GM21526 (cell line): Measurements from ENCODE around the gene GPSM1.

Experiments
- ATAC-seq: cut with Tn5 transposase; IDR thresholded peaks from one replicate; pipeline ENCODE4 v1.9.1; 2021; ENCODE audit warnings: moderate library complexity; ENCODE audit not compliant: unreplicated experiment, low FRiP score

Gene GPSM1, protein sequence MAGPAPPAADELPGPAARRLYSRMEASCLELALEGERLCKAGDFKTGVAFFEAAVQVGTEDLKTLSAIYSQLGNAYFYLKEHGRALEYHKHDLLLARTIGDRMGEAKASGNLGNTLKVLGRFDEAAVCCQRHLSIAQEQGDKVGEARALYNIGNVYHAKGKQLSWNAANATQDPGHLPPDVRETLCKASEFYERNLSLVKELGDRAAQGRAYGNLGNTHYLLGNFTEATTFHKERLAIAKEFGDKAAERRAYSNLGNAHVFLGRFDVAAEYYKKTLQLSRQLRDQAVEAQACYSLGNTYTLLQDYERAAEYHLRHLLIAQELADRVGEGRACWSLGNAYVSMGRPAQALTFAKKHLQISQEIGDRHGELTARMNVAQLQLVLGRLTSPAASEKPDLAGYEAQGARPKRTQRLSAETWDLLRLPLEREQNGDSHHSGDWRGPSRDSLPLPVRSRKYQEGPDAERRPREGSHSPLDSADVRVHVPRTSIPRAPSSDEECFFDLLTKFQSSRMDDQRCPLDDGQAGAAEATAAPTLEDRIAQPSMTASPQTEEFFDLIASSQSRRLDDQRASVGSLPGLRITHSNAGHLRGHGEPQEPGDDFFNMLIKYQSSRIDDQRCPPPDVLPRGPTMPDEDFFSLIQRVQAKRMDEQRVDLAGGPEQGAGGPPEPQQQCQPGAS

DNA sequence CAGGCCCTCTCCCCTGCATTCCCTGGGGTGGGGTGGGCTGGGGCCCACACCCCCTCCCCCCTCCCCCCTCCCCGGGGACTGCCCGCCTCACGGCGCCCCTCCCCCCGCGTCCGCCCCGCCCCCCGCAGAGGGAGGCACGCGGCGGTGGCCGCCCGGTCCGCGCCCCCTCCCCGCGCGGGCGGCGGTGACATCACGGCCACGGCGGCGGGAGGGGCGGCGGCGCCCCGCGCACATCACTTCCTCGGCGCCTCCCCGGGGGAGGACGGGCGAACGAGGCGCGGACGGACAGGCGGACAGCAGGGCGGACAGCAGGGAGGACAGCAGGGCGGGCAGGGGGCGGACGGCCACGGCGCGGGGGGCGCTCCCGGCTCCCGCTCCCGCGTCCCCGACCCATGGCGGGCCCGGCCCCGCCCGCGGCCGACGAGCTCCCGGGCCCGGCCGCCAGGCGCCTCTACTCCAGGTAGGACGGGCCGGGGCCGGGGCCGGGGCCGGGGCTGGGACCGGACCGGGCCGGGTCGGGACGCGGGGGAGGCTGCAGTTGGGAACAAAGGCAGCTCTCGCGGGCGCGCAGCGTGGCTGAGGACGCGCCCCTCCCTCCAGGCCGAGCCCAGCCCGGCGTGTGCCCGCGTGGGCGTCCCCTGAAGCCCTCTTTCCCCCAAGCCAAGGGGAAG, at the start of gene GPSM1:
TSS of gene GPSM1 (plus strand) at position 236 of the 671 bp plus-strand sequence. CDS start at position 393, 157 bp downstream.
- ATAC-seq, result no peak

DNA sequence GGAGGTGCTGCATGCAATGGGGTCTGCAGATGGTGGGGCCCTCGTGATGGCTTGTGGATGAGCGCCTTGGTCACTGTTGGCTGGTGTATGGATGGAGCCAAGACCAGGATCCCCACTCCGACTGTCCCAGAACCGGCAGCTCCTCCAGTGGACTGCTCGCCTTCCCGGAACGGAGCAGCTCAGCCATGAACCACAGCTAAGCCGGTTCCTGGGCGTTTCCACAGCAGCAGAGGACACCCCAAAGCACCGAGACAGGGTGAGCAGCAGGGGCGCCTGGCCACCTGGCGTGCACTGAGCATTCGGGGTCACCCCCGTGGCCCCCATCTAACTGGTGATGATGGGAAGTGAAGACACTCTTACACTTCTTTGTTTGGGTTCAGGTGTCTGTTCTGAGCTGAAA, 49.6 kb upstream of the GPSM1 start:
- ATAC-seq, result no peak

DNA sequence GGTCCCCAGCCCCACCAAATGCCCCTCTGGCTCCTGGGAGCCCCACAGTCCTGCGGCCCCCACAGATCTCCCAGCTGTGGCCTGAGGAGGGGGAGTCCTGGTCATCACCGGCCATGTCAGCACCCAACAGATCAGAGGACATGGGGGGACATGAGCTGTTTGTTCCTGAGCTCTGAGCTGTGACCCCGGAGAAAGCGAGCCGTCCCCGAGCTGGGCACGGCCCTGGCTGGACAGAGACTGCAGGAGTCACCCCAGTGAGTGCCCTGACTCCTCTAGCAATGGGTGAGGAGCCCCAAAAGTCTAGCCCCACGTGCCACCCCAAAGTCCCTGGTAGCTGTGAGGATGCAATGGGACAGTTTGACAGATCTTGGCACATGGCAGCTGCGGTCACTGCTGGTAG, 49.1 kb upstream of the GPSM1 start:
- no peak for ATAC-seq

DNA sequence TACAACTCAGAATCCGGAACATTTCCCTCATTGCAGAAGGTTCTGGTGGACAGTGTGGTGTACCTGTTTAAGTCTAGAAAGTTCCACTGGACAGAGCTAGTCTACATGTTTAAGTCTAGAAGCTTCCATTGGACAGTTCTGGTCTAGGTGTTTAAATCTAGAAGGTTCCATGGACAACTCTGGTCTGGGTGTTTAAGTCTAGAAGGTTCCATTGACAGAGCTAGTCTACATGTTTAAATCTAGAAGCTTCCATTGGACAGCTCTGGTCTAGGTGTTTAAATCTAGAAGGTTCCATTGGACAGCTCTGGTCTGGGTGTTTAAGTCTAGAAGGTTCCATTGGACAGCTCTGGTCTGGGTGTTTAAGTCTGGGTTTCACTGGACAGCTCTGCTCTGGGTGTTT, 48.4 kb upstream of the GPSM1 start:
- ATAC-seq, result no peak

DNA sequence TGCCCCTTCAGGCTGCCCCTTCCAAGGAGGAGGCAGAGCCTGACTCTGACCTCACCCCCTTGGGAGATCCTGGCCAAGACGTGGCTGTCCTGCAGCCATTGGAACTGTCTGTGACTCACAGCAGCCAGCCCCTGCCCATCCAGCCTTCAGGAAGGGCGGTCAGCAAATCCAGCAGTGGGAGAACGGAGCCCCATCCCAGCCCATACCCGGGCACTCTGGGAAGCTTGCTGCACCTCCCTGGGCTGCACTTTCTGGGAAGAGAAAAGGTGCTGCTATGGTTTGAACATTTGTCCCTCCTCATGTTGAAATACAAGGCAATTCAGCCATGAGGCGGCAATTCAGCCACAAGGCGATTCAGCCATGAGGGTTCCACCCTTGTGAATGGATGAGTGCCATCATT, 47.9 kb upstream of the GPSM1 start:
- no peak for ATAC-seq

DNA sequence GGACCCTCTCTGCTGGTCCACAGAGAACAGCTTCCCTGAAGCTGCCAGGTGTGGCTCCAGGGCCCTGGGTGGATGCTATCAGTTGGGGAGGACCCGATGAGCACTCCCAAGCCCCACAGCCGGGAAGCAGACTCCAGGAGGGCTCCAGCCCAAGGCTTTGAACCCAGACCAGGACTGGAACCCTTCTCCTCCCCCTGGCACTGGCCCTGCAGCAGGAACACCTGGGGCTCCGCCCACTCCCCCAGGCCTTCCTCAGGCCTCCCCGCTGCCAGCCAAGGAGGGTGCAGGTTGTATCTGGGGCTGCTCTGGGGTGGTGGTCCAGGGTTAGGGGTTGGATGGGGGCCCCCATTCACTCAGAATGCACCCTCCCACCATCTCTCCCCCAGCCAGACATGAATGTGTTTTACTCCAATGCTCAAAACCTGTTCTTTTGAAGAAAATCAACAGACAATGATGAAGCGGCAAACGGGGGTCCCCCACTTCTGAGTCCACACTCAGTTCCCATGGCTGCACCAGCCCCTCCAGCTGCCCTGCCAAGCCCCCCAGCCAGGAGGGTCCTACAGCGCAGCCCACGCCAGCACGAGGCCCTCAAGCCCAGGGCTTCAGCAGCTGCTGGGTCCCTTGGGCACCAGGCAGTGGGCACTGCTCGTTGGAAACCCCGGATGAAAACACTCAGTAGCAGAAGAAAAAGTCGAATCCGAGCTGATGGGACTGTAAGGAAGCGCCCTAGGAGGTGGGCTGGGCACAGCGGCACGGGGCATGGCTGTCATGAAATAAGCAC, 46.6 kb upstream of the GPSM1 start:
- no peak for ATAC-seq

DNA sequence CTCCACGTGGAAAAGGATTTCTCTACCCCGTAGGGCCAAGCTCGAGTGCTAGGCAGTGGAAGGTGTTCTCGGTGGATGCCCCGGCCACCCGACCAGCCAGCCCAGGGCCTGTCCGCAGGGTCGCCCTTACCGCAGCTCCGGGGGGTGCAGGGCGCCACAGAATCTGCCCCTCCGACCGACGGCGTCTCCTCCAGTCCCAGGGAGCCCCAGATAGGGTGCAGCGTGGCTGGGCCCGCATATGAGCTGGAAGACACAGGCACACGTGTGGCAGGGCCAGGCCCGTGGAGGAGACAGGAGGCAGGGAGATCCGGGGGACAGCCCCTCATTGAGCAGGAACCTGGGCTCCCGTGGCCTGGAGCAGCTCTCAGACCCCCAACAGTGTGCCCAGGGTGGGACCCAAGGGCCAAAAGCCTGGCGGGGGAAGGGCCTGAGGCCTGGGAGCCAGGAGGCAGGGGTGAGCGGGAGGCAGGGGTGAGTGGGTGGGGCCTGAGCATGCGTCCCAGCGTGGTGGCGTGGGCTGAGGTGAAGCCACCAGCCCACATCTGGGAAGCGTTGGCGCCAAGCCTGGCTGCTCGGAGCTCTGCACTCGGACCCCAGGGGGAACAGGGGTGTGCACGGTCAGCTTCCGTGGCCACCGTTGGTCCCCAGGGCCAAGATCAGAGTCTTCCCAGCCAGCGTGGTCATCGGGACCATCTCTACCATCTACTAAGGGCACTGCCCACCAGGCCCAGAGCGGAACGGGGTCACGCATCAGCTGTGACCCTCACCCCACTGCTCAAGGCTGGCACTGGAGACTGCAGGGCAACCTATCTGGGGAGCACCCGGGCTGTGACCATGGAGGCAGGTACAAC, 45.7 kb upstream of the GPSM1 start:
- no peak for ATAC-seq

DNA sequence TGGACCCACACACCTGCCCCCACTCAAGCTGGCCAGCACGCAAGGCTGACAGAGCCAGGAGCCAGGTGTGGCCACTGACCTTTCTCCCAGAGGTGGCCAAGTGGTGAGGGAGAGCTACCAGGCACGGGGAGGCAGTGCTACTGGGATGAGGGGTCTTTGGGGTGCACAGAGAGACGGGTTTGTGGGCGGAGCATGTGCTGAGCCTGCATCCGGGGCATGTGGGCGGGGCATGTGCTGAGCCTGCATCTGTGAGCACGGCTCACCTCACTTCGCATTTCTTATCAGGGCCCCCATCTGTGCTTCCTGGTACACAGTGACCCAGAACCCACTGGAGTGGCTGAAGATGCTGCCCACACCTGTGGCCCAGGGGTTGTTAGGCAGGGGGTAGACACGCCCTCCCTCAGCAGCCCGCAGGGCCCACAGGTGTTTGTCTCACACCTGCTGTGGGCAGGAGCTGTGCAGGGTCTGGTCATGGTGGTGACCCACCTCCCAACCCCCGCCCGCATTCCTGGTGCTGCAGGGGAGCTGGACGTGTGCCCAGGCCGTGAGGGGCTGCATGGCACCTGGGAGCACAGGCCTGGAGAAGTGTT, 45.0 kb upstream of the GPSM1 start:
- no peak for ATAC-seq

DNA sequence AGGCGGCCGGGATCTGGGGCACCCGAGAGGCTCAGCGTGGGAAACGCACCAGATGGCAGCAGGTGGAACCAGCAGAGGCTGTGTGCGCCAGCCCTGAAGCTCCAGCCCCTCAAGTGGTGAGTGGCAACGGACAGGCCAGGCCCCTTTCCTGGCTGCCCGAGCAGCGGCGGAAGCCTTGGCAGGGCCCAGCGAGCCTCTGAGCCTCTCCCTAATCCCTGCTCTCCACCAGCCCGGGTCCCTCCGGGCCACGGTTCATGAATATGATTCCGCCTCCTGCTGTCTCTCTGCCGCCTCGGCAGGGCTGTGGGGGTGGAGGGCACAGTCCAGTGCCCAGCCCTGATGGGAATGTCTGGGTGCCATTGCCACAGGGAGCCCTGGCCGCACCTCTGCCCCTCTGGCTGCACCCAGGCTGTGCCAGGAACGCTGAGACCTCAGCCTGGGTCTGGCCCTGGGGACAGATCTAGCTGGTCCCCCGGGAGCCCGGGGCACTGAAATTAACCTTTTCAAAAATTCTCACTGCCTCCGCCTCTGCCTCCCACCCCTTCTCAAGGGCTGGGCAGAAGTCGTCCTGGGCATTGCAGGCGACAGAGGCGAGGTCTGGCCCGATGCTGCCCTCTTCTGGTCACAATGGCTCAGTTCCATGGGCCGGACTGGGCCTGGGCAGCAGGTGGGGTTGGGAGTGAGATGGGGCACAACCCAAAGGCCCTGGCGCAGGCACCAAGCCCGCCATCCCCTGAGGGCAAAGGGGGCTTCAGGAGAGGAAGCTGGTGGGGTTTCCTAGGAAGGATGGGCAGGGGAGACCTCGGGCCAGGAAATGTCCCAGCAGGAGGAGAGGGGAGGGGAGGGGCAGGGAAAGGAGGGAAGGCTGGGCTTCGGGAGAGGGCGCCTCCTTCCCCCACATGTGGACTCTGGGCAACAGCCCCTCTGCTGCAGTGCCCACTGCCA, 43.8 kb upstream of the GPSM1 start:
- no peak for ATAC-seq

DNA sequence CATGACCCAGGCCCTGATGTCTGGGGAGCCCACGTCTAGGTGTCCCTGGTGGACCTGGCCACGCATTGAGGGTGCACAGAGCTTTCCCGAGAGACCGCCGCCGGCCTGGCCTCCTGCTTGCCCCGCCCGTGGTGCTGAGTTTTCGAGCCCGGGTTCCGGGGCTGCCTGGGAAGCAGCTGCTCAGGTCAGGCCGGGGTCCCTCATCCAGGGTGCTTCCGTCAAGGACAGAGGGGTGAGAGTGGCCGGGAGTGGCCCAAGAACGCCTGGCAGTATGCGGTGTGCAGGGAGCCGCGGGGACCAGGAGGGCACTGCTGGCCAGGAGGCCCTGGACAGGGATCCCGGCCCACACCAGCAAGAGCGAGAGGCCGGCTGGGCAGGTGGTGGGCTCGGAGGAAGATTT, 43.0 kb upstream of the GPSM1 start:
- no peak for ATAC-seq

DNA sequence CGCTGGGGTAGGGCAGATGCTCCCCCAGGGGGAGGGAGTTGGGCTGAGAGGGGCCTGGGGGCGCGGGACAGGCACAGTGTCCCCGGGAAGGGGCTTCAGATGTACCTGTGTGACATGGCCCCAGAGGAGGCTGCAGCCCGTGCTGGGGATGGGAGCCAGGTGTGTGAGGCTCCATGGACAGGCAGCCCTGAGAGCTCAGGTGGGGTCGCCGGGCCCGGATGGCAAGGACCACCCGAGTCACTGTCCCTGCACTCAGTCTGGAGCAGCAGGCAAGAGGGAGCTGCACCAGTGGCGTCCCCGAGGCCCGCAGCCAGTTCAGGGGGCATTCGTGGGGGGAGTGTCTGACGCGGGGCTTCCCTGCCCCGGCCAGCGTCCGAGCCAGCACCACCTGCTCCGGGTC, 42.4 kb upstream of the GPSM1 start:
- ATAC-seq, result no peak

DNA sequence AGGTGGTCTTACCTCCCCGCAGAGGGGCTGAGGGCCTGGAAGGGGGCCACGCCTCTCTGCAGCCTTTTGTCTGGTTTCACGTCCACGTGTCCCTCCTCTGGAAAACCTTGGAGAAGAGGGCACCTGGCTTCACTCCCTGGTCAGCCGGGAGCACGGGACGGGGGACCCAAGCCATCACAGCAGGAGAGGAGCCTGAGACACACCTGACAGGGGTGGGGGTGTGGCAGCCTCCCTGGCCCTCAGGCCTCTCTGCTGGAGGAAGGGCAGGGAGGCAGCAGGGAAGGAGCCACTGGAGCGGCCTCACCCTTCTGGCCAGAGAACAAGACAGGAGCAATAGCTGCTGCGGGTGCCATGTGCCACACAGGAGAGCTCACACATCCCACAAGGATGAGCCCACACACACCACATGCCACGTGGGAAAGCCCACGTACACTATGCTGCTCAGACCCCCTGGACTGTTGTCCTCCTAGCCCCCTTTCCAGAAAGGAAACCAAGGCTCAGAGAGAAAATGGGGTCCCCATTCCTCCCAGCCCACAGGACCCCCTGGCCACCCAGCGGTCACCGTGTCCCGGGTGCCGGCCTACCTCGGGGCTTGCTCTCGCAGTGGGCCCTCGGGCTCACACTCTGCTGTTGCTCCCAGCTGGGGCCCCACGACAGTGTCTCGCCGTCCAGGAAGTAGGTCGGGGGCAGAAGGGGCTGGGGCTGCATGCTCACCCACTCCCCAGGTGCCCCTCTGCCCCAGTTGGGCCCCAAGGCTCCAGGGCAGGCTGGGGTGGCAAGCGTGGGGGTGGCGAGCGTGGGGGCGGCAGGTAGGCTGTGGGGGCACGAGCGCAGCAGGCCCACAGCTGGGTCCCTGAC, 41.6 kb upstream of the GPSM1 start:
- no peak for ATAC-seq

DNA sequence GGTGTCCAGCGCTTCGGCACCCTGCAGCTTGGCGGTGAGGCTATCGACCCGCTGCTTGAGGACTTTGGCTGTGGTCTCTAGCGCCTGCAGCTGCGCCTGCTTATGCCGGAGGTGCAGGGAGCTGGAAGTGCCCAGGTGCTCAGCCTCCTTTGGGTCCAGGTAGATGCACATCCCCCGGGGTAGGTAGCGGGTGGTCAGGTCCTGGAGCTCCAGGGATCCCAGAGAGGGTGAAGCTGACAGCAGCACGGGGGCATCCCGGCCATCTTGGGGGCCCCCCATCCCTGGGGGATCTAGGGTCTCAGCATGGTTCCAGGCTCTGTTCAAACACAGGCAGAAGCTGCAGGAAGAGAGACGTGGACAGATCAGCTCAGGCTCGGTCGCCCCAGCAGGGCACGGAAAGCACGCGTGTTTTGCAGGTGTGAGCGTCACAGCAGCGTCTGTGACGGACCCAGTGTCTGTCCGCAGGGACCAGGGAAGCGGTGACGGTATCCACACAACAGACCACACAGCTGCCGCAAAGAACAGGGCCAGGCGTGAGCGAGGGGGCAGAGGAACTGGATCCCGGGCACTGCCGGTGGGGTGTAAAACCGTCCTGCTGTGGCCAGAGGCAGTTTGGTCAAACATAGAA, 40.9 kb upstream of the GPSM1 start:
- ATAC-seq, result no peak

DNA sequence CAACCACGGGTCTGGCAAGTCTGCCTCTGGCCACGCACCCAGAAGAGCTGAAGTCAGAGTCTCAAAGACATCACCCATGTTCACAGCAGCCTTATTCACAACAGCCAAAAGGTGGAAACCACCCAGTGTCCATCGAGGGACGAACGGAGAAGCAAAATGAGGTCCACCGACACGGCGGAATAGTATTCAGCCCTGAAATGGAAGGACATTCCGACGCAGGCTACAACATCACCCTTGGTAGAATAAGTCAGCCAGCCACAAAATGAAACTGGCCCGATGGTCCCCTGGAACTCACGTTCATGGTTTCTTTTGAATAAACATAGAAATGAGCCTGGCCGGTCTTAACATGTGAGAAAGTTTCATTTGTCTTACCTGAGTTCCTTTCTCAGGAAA, 40.4 kb upstream of the GPSM1 start:
- no peak for ATAC-seq

DNA sequence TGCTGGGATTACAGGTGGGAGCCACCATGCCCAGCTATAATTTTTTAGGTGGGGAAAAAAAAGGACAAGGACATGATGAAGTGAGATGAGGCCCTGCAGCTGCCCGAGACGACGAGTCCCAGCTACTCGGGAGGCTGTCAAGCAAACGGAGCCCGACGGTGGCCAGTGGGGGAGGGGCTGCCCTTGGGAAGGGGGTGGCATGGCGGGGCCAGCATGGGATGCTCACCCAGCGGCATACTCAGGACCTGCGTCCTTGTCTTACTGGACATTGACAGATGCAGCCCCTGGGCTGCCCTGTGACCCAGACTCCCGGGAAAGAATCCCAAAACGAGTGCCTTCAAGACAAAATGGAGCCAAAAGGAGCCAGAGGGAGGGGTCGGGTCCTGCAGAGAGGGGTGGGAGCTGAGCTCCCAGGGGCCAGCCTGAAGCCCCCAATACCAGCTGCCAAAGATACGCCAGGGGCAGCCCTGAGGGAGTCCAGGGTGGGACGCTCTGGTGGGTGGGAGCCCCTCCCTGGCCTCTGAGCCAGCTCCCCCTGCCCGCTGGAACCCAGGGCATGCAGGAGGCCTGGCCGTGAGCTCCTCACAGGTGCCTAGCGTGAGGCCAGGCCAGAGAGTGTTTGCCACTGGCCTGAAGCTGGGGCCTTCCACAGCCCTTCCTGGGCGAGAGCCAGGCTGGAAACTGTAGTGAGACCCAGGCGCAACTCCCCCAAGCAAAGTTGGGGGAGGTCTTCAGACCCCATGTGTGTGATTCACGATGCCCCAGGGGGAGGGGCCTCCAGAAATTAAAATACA, 39.2 kb upstream of the GPSM1 start:
- no peak for ATAC-seq
